K562 (cell line): ENCODE data around the gene BCL2A1. TPM values are rescaled to one million over a fixed set of nuclear protein-coding genes. Genes with fewer than 3 reads are reported as not detected.

Experiments used
- ATAC-seq: fragments of 200-7000 bp; cut with Tn5 transposase; 3 replicates; pipeline ENCODE4 v1.9.1; 2020; ENCODE audit warnings: moderate library complexity
- BruUV-seq: library from RNA; stranded (reverse); fragments of 400-500 nt; replicated peaks from 2 replicates; lab custom pipeline; 2021; lab: Mats Ljungman, UMichigan
- CTCF ChIA-PET: fragments of 300-600 bp; formaldehyde crosslinking; extraction: SDS; loops from one replicate; lab custom pipeline; 2021; ENCODE audit warnings: low intra/inter-chr PET ratio; lab: Yijun Ruan, JAX
- POLR2A ChIA-PET: fragments of 300-600, 350-650 bp; sonication (Branson Sonifier 250); formaldehyde crosslinking; extraction: SDS; loops from one replicate; lab custom pipeline; 2021; ENCODE audit warnings: antibody characterized with exemption, inconsistent platforms; lab: Yijun Ruan, JAX
- DNase-seq, 4 experiments: peaks; one replicate each; pipeline versions ENCODE4 v3.0.0 to v3.0.0-alpha.2; 2011 to 2018; ENCODE audit warnings: low spot score in 3 of 4, mixed read lengths in 3 of 4; ENCODE audit errors: extremely low read depth in 1 of 4
- FAIRE-seq: peaks from 2 replicates; lab custom pipeline; 2011; peaks lifted over from hg19 to GRCh38; lab: Jason Lieb, UNC
- H2AFZ ChIP-seq: 2 replicates; pipeline ENCODE4 v1.6.0; 2011; ENCODE audit warnings: low read depth, low read length, control low read depth, inconsistent platforms
- H3K27ac ChIP-seq: fragments of 200-600 bp; 3 replicates; pipeline ENCODE4 v1.8.0; 2011; ENCODE audit warnings: low read depth, mild to moderate bottlenecking, control low read depth, inconsistent platforms, low read length, moderate library complexity, mixed read lengths; ENCODE audit errors: extremely low read depth
- H3K27me3 ChIP-seq, 2 experiments: fragments of 300-600 bp in 1 of 2; 2 replicates in 1 of 2; 3 replicates in 1 of 2; pipeline versions ENCODE4 v1.6.0 to v1.8.0; 2011; ENCODE audit warnings: inconsistent platforms in 2 of 2, low read length in 2 of 2, mild to moderate bottlenecking in 1 of 2, mixed read lengths in 1 of 2, moderate library complexity in 1 of 2; ENCODE audit not compliant: control insufficient read depth in 2 of 2, insufficient read depth in 2 of 2
- H3K36me3 ChIP-seq: fragments of 300-600 bp; 3 replicates; pipeline ENCODE4 v1.8.0; 2011; ENCODE audit warnings: mild to moderate bottlenecking, low read length, inconsistent platforms; ENCODE audit not compliant: control insufficient read depth, insufficient read depth
- H3K4me1 ChIP-seq, 2 experiments: fragments of 200-600 bp in 1 of 2; replicated peaks in 1 of 2; 2 replicates in 1 of 2; 3 replicates in 1 of 2; pipeline versions ENCODE4 v1.5.1 to v1.8.0; 2011; ENCODE audit warnings: inconsistent platforms in 2 of 2, low read length in 2 of 2, mild to moderate bottlenecking in 1 of 2, mixed read lengths in 1 of 2, moderate library complexity in 1 of 2; ENCODE audit not compliant: control insufficient read depth in 2 of 2, insufficient read depth in 2 of 2
- H3K4me2 ChIP-seq: 2 replicates; pipeline ENCODE4 v1.6.1; 2011; ENCODE audit warnings: low read length, control low read depth, inconsistent platforms, mixed read lengths; ENCODE audit not compliant: insufficient read depth
- H3K4me3 ChIP-seq: fragments of 200-600 bp; sonication (generic), shearing (Covaris generic); 2 replicates; pipeline ENCODE4 v1.5.1; 2016; ENCODE audit warnings: control low read depth, inconsistent platforms
- H3K79me2 ChIP-seq: fragments of 200-600 bp; 3 replicates; pipeline ENCODE4 v1.8.0; 2011; ENCODE audit warnings: low read length, inconsistent platforms; ENCODE audit not compliant: control insufficient read depth, insufficient read depth
- H3K9ac ChIP-seq, 2 experiments: 2 replicates each; pipeline versions ENCODE4 v1.6.0 to v1.6.1; 2011; ENCODE audit warnings: low read depth in 2 of 2, low read length in 2 of 2, control low read depth in 1 of 2, inconsistent platforms in 1 of 2, mild to moderate bottlenecking in 1 of 2, mixed read lengths in 1 of 2; ENCODE audit not compliant: insufficient read depth in 1 of 2
- H3K9me1 ChIP-seq: one replicate; pipeline ENCODE4 v1.6.0; 2011; ENCODE audit warnings: inconsistent platforms, mild to moderate bottlenecking, low read length, moderate library complexity; ENCODE audit not compliant: control insufficient read depth, insufficient read depth
- H3K9me3 ChIP-seq: replicated peaks from 2 replicates; pipeline ENCODE4 v1.5.1; 2011; ENCODE audit warnings: low read depth, low read length, inconsistent platforms; ENCODE audit not compliant: control insufficient read depth, insufficient read depth
- H4K20me1 ChIP-seq: replicated peaks from 2 replicates; pipeline ENCODE4 v1.6.1; 2011; ENCODE audit warnings: low read length, inconsistent platforms, mixed read lengths; ENCODE audit not compliant: control insufficient read depth, insufficient read depth
- ATF4 ChIP-seq: fragments of 450-650 bp; formaldehyde crosslinking; IDR thresholded peaks from 2 replicates; pipeline ENCODE4 v1.4.0; 2022; ENCODE audit warnings: mild to moderate bottlenecking, moderate library complexity
- KLF10 ChIP-seq: fragments of 250-450 bp; sonication (Bioruptor Pico); IDR thresholded peaks from 2 replicates; pipeline ENCODE4 v1.6.1; 2021; ENCODE audit warnings: matching md5 sums
- NR3C1 ChIP-seq: sonication (generic); formaldehyde crosslinking; IDR thresholded peaks from 2 replicates; pipeline ENCODE4 v1.8.1; 2022; ENCODE audit warnings: missing genetic modification reagents
- POLR2AphosphoS2 ChIP-seq: IDR thresholded peaks from 2 replicates; pipeline ENCODE4 v1.6.1; 2012; ENCODE audit warnings: low read length, improper control_type of control experiment
- RBBP5 ChIP-seq: fragments of 200-600 bp; sonication (generic); IDR thresholded peaks from 2 replicates; pipeline ENCODE4 v1.6.1; 2012; ENCODE audit warnings: borderline replicate concordance, mild to moderate bottlenecking, low read length, control low read depth, inconsistent platforms; ENCODE audit not compliant: insufficient read depth, poor library complexity, severe bottlenecking
- RFX1 ChIP-seq: fragments of 450-650 bp; IDR thresholded peaks from 2 replicates; pipeline ENCODE4 v1.6.1; 2016; ENCODE audit warnings: mild to moderate bottlenecking, moderate library complexity
- TBL1XR1 ChIP-seq, 2 experiments: IDR thresholded peaks; 2 replicates each; pipeline ENCODE4 v1.6.1; 2012; ENCODE audit warnings: improper control_type of control experiment in 2 of 2, low read length in 2 of 2, mild to moderate bottlenecking in 1 of 2
- TCF7 ChIP-seq: sonication (generic); IDR thresholded peaks from 2 replicates; pipeline ENCODE4 v1.6.1; 2016; ENCODE audit warnings: antibody characterized with exemption, borderline replicate concordance
- ZNF175 ChIP-seq: fragments of 200-800 bp; sonication (Bioruptor generic); IDR thresholded peaks from 2 replicates; pipeline ENCODE4 v1.6.1; 2016; ENCODE audit warnings: low read depth, mild to moderate bottlenecking, missing genetic modification characterization, missing compliant biosample characterization
- ZNF668 ChIP-seq: fragments of 250-450 bp; sonication (Bioruptor Pico); IDR thresholded peaks from 2 replicates; pipeline ENCODE4 v1.8.0; 2022; ENCODE audit warnings: mild to moderate bottlenecking, inconsistent platforms
- ZNF717 ChIP-seq: fragments of 250-450 bp; sonication (Bioruptor Pico); IDR thresholded peaks from 2 replicates; pipeline ENCODE4 v1.5.0; 2021
- ZNF740 ChIP-seq, 3 experiments: fragments of 200-800 bp in 1 of 3; sonication (Bioruptor generic) in 1 of 3; sonication (generic) in 1 of 3; formaldehyde crosslinking in 1 of 3; IDR thresholded peaks; 2 replicates each; pipeline versions ENCODE4 v1.6.1 to v1.8.0; 2016 to 2022; ENCODE audit warnings: mild to moderate bottlenecking in 2 of 3, missing compliant biosample characterization in 2 of 3, missing genetic modification characterization in 2 of 3, missing genetic modification reagents in 1 of 3
- ZNF780A ChIP-seq: fragments of 250-450 bp; sonication (Bioruptor Pico); IDR thresholded peaks from 2 replicates; pipeline ENCODE4 v1.5.0; 2021; ENCODE audit warnings: mild to moderate bottlenecking
- WGBS: fragments of 100-300 bp; shearing (Covaris generic); methylation state at CpG from one replicate; pipeline ENCODE4 v1.1.6; 2016; ENCODE audit warnings: low coverage, mixed read lengths; ENCODE audit not compliant: insufficient coverage; ENCODE audit errors: missing lambda C conversion rate; 5-methylcytosine and 5-hydroxymethylcytosine counted together
- in situ Hi-C: fragments of 300-500 bp; cut with MboI; formaldehyde crosslinking; loops from 4 replicates; pipeline ENCODE4 v1.15.0; 2018; ENCODE audit warnings: inconsistent platforms, mixed read lengths
- intact Hi-C: fragments of 100-400 bp; cut with micrococcal nuclease; formaldehyde crosslinking; loops from 2 replicates; pipeline ENCODE4 v1.14.2; 2022
- polyA plus RNA-seq, 8 experiments: library from polyadenylated mRNA; depleted of rRNA in 4 of 8; stranded (reverse) in 5 of 8; unstranded in 3 of 8; fragments of >200 nt; fragmentation: Nextera tagmentation in 2 of 8; fragmentation: Illumina TruSeq in 1 of 8; extraction: Ambion mirVana in 2 of 8; extraction: Trizol in 1 of 8; gene quantifications; 2 replicates each; pipeline versions ENCODE4 v1.2.1 to v1.2.3, GENCODE V29; 2011 to 2014; ENCODE audit warnings: inconsistent platforms in 1 of 8, missing spikeins in 1 of 8
- total RNA-seq, 7 experiments: library from RNA; depleted of rRNA in 6 of 7; stranded (reverse); fragments of >200 nt in 6 of 7; fragmentation: Illumina TruSeq in 2 of 7; extraction: Trizol in 2 of 7; gene quantifications; 2 replicates each; pipeline versions ENCODE4 v1.2.1 to v1.2.3, GENCODE V29; 2011 to 2021; ENCODE audit warnings: low replicate concordance in 1 of 7
- TF ChIP-seq, protein P1 (sequence below): fragments of 450-650 bp; IDR thresholded peaks from 2 replicates; pipeline ENCODE4 v1.6.1; 2016; ENCODE audit warnings: missing biosample characterization, missing genetic modification characterization
- TF ChIP-seq, protein P2 (sequence below): fragments of 450-650 bp; IDR thresholded peaks from 2 replicates; pipeline ENCODE4 v1.6.1; 2016
- TF ChIP-seq, protein P3 (sequence below): fragments of 200-400 bp; formaldehyde crosslinking; IDR thresholded peaks from 2 replicates; pipeline ENCODE4 v1.6.1; 2017; ENCODE audit warnings: mild to moderate bottlenecking, low read depth, low read length, moderate library complexity

BCL2A1 gene
- total and polyA plus RNA-seq, 9 of the 15 experiments (the other 6 are each of a cell fraction or from before 2014, with no cell fraction given) = 0.11 to 1.2 (median 0.25) TPM; not detected in 4

DNA sequence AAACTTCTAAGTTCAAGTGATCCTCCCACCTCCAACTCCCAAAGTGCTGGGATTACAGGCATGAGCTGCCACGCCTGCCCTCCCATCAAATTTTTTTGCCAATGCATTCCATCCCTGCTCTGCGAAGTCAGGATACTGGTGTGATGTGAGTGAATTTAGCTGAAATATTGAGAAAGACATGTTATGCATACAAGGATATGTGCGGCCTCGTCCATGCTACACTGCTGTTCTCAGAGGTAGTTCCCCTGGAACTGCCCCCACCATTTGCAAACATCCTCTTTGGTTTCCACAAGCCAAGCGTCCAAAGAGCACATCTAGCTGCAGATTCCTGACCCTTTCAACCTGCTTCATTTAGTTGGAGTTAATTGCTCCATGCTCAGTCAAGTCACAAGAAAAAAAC lies 36.5 kb upstream of the BCL2A1 start:
- no peak for FAIRE-seq
- no peaks in the 10 kb centered on the region for H3K9me1 ChIP-seq
- BruUV-seq = no TSS peak
- 54% methylated on average over 5 of the region's 5 CpGs for WGBS
- ChIA-PET POLR2A (no interaction called here), CTCF (no interaction called here)
- no peaks in the 10 kb centered on the region for H3K27me3 ChIP-seq
- intact Hi-C loops = no loop called here
- no peaks in the 10 kb centered on the region for H3K9me3 ChIP-seq
- in situ Hi-C loops = no loop called here
- no peaks in the 10 kb centered on the region for H3K36me3 ChIP-seq
- H3K9ac ChIP-seq = no peak overlapping the region
- no peak overlapping the region for H3K4me2 ChIP-seq
- no peak overlapping the region for H2AFZ ChIP-seq
- no peaks in the 10 kb centered on the region for H4K20me1 ChIP-seq
- no peaks in the 10 kb centered on the region for H3K79me2 ChIP-seq
- TF ChIP-seq TBL1XR1 (IDR thresholded peaks at IDR 0.05; ENCODE audit: low read length in 2 of 2) = no peak
- TF ChIP-seq, protein P1, sequence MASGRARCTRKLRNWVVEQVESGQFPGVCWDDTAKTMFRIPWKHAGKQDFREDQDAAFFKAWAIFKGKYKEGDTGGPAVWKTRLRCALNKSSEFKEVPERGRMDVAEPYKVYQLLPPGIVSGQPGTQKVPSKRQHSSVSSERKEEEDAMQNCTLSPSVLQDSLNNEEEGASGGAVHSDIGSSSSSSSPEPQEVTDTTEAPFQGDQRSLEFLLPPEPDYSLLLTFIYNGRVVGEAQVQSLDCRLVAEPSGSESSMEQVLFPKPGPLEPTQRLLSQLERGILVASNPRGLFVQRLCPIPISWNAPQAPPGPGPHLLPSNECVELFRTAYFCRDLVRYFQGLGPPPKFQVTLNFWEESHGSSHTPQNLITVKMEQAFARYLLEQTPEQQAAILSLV (tag) = no peak
- TF ChIP-seq ZNF717 (CRISPR knock-in tag) = no peak
- TF ChIP-seq, protein P2, sequence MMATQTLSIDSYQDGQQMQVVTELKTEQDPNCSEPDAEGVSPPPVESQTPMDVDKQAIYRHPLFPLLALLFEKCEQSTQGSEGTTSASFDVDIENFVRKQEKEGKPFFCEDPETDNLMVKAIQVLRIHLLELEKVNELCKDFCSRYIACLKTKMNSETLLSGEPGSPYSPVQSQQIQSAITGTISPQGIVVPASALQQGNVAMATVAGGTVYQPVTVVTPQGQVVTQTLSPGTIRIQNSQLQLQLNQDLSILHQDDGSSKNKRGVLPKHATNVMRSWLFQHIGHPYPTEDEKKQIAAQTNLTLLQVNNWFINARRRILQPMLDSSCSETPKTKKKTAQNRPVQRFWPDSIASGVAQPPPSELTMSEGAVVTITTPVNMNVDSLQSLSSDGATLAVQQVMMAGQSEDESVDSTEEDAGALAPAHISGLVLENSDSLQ = no peak
- TF ChIP-seq ZNF175 (CRISPR knock-in tag) = no peak
- TF ChIP-seq ZNF740 (CRISPR knock-in tag; IDR thresholded peaks at IDR 0.05) = no peak
- no peak for TF ChIP-seq ZNF740 (tag; IDR thresholded peaks at IDR 0.05)
- no peak for TF ChIP-seq RBBP5
- TF ChIP-seq POLR2AphosphoS2 = no peak
- no peak for TF ChIP-seq RFX1
- no peak for TF ChIP-seq ZNF780A (CRISPR knock-in tag)
- no peak for TF ChIP-seq TCF7
- TF ChIP-seq NR3C1 (CRISPR knock-in tag) = no peak
- no peak for TF ChIP-seq ATF4 (CRISPR knock-in tag)
- TF ChIP-seq, protein P3, sequence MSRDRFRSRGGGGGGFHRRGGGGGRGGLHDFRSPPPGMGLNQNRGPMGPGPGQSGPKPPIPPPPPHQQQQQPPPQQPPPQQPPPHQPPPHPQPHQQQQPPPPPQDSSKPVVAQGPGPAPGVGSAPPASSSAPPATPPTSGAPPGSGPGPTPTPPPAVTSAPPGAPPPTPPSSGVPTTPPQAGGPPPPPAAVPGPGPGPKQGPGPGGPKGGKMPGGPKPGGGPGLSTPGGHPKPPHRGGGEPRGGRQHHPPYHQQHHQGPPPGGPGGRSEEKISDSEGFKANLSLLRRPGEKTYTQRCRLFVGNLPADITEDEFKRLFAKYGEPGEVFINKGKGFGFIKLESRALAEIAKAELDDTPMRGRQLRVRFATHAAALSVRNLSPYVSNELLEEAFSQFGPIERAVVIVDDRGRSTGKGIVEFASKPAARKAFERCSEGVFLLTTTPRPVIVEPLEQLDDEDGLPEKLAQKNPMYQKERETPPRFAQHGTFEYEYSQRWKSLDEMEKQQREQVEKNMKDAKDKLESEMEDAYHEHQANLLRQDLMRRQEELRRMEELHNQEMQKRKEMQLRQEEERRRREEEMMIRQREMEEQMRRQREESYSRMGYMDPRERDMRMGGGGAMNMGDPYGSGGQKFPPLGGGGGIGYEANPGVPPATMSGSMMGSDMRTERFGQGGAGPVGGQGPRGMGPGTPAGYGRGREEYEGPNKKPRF = no peak
- no peak for TF ChIP-seq ZNF668
- TF ChIP-seq KLF10 (CRISPR knock-in tag) = no peak
- ATAC-seq = no peak
- DNase-seq = no peak
- H3K4me1 ChIP-seq = no peaks in the 10 kb centered on the region
- no peak overlapping the region for H3K27ac ChIP-seq
- no peak overlapping the region for H3K4me3 ChIP-seq
